SK-N-MC (cell line): ENCODE data around the gene EIF6.
"Not testable (repeated sequence)": the region's sequence is repeated elsewhere in the genome, so short reads cannot be mapped to it uniquely, and the experiment has no call there.

Source experiments
- EZH2 ChIP-seq: fragments of 200-600 bp; sonication (generic); IDR thresholded peaks from one replicate; pipeline ENCODE4 v1.6.1; 2017; ENCODE audit warnings: antibody characterized with exemption
- FOXP2 ChIP-seq: optimal IDR thresholded peaks from 2 replicates; pipeline ENCODE3; 2011; ENCODE audit warnings: mild to moderate bottlenecking, moderate library complexity; ENCODE audit not compliant: insufficient read depth; ENCODE audit errors: extremely low read length, control extremely low read depth
- POLR2AphosphoS5 ChIP-seq: IDR thresholded peaks from 2 replicates; pipeline ENCODE4 v1.6.1; 2012; ENCODE audit warnings: mild to moderate bottlenecking, low read depth, low read length, borderline replicate concordance

- not testable (repeated sequence) for TF ChIP-seq POLR2AphosphoS5, FOXP2, EZH2
These were observed 22.3 kb downstream of the EIF6 start for GRCh38 chr20:35262321-35262720.
